Lower lobe of right lung (tissue), 2 donors: Measurements from ENCODE around the gene SCMH1. TPM values are rescaled to one million over a fixed set of nuclear protein-coding genes. Genes with fewer than 3 reads are reported as not detected.

Experiments
- ATAC-seq, 2 donors: fragments of 200-7000 bp; cut with Tn5 transposase; one replicate each; pipeline ENCODE4 v1.9.1; 2020 to 2022; ENCODE audit warnings: mild to moderate bottlenecking in 2 of 2, moderate library complexity in 2 of 2
- DNase-seq: peaks from one replicate; pipeline ENCODE4 v3.0.0-alpha.2; 2020
- H3K27ac ChIP-seq: fragments of 200-600 bp; one replicate; pipeline ENCODE4 v1.8.0; 2022
- H3K27me3 ChIP-seq: fragments of 200-600 bp; one replicate; pipeline ENCODE4 v1.8.0; 2022; ENCODE audit warnings: low read depth
- H3K36me3 ChIP-seq: fragments of 200-600 bp; one replicate; pipeline ENCODE4 v1.8.0; 2022; ENCODE audit warnings: mild to moderate bottlenecking
- H3K4me1 ChIP-seq: fragments of 200-600 bp; one replicate; pipeline ENCODE4 v1.8.0; 2022
- H3K4me3 ChIP-seq: fragments of 200-600 bp; one replicate; pipeline ENCODE4 v1.8.0; 2022; ENCODE audit warnings: mild to moderate bottlenecking
- H3K9me3 ChIP-seq: fragments of 200-600 bp; one replicate; pipeline ENCODE4 v1.8.0; 2022
- intact Hi-C: fragments of 100-400 bp; cut with DNase I; formaldehyde crosslinking; loops from one replicate; pipeline ENCODE4 v1.11.0; 2022
- total RNA-seq: library from RNA; stranded (reverse); fragmentation: NEBNext Ultra II Directional; extraction: Animal tissue kit (Norgen Biotek cat#: 25700); gene quantifications from one replicate; pipeline ENCODE4 v1.2.1, GENCODE V29; 2021
- TF ChIP-seq, protein P1 (sequence below): fragments of 200-600 bp; IDR thresholded peaks from one replicate; pipeline ENCODE4 v1.8.0; 2022; ENCODE audit warnings: antibody characterized with exemption, mild to moderate bottlenecking
- donor health status: DM: no; HTN: yes; CAD: no; lungs with severe emphysema.

The SCMH1 gene
- total RNA-seq, 1 donor from 2014 or later: 30.0 TPM

DNA sequence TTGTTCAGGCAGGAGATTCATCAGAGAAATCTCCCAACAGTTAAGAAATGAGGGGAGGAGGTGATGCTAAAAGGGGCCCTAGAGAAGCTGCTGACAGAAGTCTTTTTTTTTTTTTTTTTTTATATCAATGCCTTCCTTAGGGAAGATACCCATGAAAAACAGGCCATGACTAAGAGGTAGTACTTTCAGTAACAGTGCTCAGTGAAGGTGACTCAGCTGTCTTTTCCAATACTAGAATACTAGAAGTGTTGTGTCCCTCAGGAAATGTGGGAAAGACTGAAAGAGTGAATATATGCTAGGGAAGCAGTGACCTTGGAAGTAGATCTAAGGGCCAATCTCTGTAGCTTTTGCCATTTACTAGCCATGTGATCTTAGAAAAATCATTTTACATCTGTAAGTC is 168.1 kb downstream of the SCMH1 start:
- ATAC-seq (no peak), DNase-seq (no peak)
- Histone ChIP-seq H3K4me3 (no peak overlapping the region), H3K36me3 (peaks cover 16% of the 10 kb centered on the region), H3K9me3 (no peaks in the 10 kb centered on the region), H3K4me1 (no peaks in the 10 kb centered on the region), H3K27ac (no peak overlapping the region), H3K27me3 (no peaks in the 10 kb centered on the region)
- TF ChIP-seq, protein P1, sequence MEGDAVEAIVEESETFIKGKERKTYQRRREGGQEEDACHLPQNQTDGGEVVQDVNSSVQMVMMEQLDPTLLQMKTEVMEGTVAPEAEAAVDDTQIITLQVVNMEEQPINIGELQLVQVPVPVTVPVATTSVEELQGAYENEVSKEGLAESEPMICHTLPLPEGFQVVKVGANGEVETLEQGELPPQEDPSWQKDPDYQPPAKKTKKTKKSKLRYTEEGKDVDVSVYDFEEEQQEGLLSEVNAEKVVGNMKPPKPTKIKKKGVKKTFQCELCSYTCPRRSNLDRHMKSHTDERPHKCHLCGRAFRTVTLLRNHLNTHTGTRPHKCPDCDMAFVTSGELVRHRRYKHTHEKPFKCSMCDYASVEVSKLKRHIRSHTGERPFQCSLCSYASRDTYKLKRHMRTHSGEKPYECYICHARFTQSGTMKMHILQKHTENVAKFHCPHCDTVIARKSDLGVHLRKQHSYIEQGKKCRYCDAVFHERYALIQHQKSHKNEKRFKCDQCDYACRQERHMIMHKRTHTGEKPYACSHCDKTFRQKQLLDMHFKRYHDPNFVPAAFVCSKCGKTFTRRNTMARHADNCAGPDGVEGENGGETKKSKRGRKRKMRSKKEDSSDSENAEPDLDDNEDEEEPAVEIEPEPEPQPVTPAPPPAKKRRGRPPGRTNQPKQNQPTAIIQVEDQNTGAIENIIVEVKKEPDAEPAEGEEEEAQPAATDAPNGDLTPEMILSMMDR: no peak
- intact Hi-C loops: no loop called here

DNA sequence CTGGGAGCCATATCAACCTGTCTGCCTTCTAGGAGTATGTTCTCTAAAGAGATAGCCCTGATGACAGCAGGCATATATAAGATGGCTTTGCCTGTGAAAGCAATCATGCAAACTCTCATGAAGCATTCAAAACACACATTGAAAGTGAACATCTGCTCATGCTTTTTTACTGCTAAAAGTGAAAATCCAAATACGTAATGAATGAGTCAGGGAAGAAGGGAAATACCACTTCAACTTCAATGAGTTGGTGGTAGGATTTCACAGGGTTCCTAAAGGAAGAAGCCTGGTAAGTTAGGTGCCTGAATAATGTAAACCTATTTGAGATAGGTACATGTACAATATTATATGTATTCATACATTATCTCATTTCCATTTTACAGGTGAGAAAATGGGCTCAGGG is 170.1 kb downstream of the SCMH1 start:
- no peaks in the 10 kb centered on the region for H3K27me3 ChIP-seq
- intact Hi-C loops: no loop called here
- no peak for DNase-seq
- H3K27ac ChIP-seq: no peak overlapping the region
- no peak overlapping the region for H3K4me3 ChIP-seq
- peaks cover 33% of the 10 kb centered on the region for H3K36me3 ChIP-seq
- TF ChIP-seq, protein P1: no peak
- no peaks in the 10 kb centered on the region for H3K9me3 ChIP-seq
- H3K4me1 ChIP-seq: no peaks in the 10 kb centered on the region
- no peak for ATAC-seq

DNA sequence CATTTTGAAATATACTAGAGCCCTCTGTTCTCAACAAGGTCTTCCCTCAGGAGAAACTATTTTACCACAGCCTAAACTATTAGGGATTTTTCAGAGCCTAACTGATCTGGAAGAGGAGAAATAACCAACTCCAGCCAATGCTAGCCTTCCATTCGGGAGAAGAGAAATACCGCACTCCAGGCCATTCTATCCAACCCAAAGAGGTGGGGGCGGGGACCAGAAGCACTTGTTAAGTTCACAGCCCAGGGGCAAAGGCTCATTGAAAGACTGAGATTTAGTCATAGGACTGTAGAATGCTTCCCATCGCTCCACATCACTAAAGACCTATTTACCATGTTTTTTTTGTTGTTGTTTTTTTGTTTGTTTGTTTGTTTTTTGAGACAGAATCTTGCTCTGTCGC is 185.2 kb downstream of the SCMH1 start:
- TF ChIP-seq, protein P1: no peak
- Histone ChIP-seq H3K4me1 (no peaks in the 10 kb centered on the region), H3K4me3 (no peak overlapping the region), H3K27ac (no peak overlapping the region), H3K36me3 (peaks cover 15% of the 10 kb centered on the region), H3K9me3 (no peaks in the 10 kb centered on the region), H3K27me3 (no peaks in the 10 kb centered on the region)
- intact Hi-C loops: no loop called here
- DNase-seq: no peak
- ATAC-seq: no peak

DNA sequence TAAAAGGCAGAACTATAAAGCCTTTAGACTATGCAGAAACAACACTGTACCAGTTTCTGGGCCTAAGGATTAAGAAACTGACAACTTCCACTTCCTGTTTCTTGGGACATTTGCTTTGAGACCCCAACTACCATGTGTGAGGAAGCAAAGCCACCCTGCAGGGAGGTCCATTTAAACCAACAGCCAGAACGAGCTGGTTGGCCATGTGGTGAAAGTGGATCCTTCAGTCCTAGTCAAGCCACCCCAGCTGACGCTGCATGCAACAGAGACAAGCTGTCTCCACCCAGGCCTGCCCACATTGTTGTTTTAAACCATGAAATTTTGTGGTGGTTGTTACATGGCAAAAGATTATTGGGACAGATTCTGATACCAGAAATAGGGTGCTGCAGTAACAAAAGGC is 188.8 kb downstream of the SCMH1 start:
- Histone ChIP-seq H3K4me3 (no peak overlapping the region), H3K9me3 (no peaks in the 10 kb centered on the region), H3K27ac (no peak overlapping the region), H3K4me1 (no peaks in the 10 kb centered on the region), H3K27me3 (no peaks in the 10 kb centered on the region), H3K36me3 (peaks cover 30% of the 10 kb centered on the region)
- ATAC-seq: peak in 1 of 2 donors; percentile 54
- TF ChIP-seq, protein P1: no peak
- intact Hi-C loops: no loop called here
- DNase-seq: no peak

DNA sequence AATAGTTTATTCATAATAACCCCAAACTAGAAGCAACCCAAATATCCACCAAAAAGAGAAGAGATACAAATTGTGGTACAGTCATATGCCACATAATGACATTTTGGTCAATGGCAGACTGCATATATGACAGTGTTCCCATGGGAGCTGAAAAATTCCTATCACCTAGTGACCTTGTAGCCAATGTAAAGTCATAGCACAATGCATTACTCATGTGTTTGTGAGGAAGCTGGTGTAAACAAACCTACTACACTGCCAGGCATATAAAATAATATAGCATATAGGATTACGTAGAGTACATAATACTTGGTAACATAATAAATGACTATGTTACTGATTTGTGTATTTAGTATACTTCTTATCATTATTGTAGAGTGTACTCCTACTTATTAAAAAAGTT is 191.1 kb downstream of the SCMH1 start:
- Histone ChIP-seq H3K9me3 (no peaks in the 10 kb centered on the region), H3K36me3 (peaks cover 38% of the 10 kb centered on the region), H3K4me3 (no peak overlapping the region), H3K27me3 (no peaks in the 10 kb centered on the region), H3K27ac (no peak overlapping the region), H3K4me1 (peaks cover 8% of the 10 kb centered on the region)
- DNase-seq (no peak), ATAC-seq (no peak)
- intact Hi-C loops: no loop called here
- TF ChIP-seq, protein P1: no peak

DNA sequence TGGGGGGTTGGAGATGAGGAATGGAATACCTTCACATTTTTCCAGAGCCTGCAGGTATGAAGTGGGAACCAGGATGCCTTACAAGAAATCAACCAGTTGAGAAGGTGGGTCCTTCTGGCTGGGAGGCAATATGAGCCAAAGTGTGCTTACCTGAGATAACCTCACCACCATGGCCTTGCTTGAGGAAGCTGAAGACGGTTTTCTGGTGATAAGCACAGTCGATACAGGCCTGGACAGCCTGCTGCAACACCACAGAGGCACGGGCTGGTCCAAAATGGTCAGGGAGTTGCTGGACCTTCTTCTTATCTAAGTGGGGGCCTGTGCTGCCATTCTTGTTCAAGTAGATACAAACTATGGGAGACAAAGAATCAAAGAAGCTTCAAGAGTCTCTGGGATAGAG is 193.6 kb downstream of the SCMH1 start:
- DNase-seq: no peak
- Histone ChIP-seq H3K9me3 (no peaks in the 10 kb centered on the region), H3K4me3 (no peak overlapping the region), H3K4me1 (peaks cover 31% of the 10 kb centered on the region), H3K27me3 (no peaks in the 10 kb centered on the region), H3K36me3 (peaks cover 42% of the 10 kb centered on the region), H3K27ac (no peak overlapping the region)
- ATAC-seq: no peak
- intact Hi-C loops: no loop called here
- TF ChIP-seq, protein P1: no peak
